ENCODE results near the gene ANKLE1.
"Not testable (repeated sequence)": the region's sequence is repeated elsewhere in the genome, so short reads cannot be mapped to it uniquely, and the experiment has no call there.

Gene ANKLE1

GRCh38 chr19:17283504-17283996, 1.8 kb downstream of the ANKLE1 start:
- DNase-seq (ENCODE audit: low read depth in 1 of 2, low spot score in 1 of 2) = no peak

- DNase-seq (ENCODE audit: low read depth in 1 of 2, low spot score in 1 of 2) = no peak
These were observed 3.9 kb downstream of the ANKLE1 start for GRCh38 chr19:17285415-17286135.

GRCh38 chr19:17286263-17286662, 4.6 kb downstream of the ANKLE1 start:
- DNase-seq (ENCODE audit: low read depth in 1 of 2, low spot score in 1 of 2) = no peak

GRCh38 chr19:17286752-17287151, 5.1 kb downstream of the ANKLE1 start:
- no peak for DNase-seq (ENCODE audit: low read depth in 1 of 2, low spot score in 1 of 2)

GRCh38 chr19:17289489-17289888, 7.8 kb downstream of the ANKLE1 start:
- DNase-seq (ENCODE audit: low read depth in 1 of 2, low spot score in 1 of 2) = no peak

GRCh38 chr19:17292301-17293074, 10.8 kb downstream of the ANKLE1 start:
- DNase-seq (ENCODE audit: low read depth in 1 of 2, low spot score in 1 of 2) = peak; percentile 51 to 66

- DNase-seq (ENCODE audit: low read depth in 1 of 2, low spot score in 1 of 2) = no peak
These were observed 11.9 kb downstream of the ANKLE1 start for GRCh38 chr19:17293605-17294004.

- DNase-seq (ENCODE audit: low read depth in 1 of 2, low spot score in 1 of 2) = peak in 1 of 2 donors; percentile 28
These were observed 12.6 kb downstream of the ANKLE1 start for GRCh38 chr19:17294051-17294891.

- not testable (repeated sequence) for DNase-seq (ENCODE audit: low read depth in 1 of 2, low spot score in 1 of 2)
These were observed 13.8 kb downstream of the ANKLE1 start for GRCh38 chr19:17295551-17295950.

GRCh38 chr19:17296273-17296672, 14.6 kb downstream of the ANKLE1 start:
- DNase-seq (ENCODE audit: low read depth in 1 of 2, low spot score in 1 of 2) = no peak

- DNase-seq (ENCODE audit: low read depth in 1 of 2, low spot score in 1 of 2) = no peak
These were observed 15.3 kb downstream of the ANKLE1 start for GRCh38 chr19:17296976-17297375.

GRCh38 chr19:17300992-17301619, 19.4 kb downstream of the ANKLE1 start:
- DNase-seq (ENCODE audit: low read depth in 1 of 2, low spot score in 1 of 2) = no peak

GRCh38 chr19:17302391-17303166, 20.9 kb downstream of the ANKLE1 start:
- DNase-seq (ENCODE audit: low read depth in 1 of 2, low spot score in 1 of 2) = no peak

GRCh38 chr19:17303167-17303939, 21.7 kb downstream of the ANKLE1 start, which contains the start of gene ABHD8:
Gene ABHD8 (minus strand): TSS chr19:17303425. CDS start chr19:17301616, 1,809 bp downstream.
- peak; percentile 80 to 89 for DNase-seq (ENCODE audit: low read depth in 1 of 2, low spot score in 1 of 2)

- DNase-seq (ENCODE audit: low read depth in 1 of 2, low spot score in 1 of 2) = no peak
These were observed 22.2 kb downstream of the ANKLE1 start for GRCh38 chr19:17303940-17304267.

GRCh38 chr19:17304386-17305215, 22.9 kb downstream of the ANKLE1 start:
- DNase-seq (ENCODE audit: low read depth in 1 of 2, low spot score in 1 of 2) = no peak

- no peak for DNase-seq (ENCODE audit: low read depth in 1 of 2, low spot score in 1 of 2)
These were observed 23.5 kb downstream of the ANKLE1 start for GRCh38 chr19:17305216-17305516.

- peak; percentile 87 to 89 for DNase-seq (ENCODE audit: low read depth in 1 of 2, low spot score in 1 of 2)
These were observed 24.0 kb downstream of the ANKLE1 start, which contains the start of gene MRPL34 for GRCh38 chr19:17305517-17306284. Gene MRPL34 (plus strand): TSS chr19:17305872. CDS start chr19:17305893, 21 bp downstream.
